ENCODE data around the gene KRT78. TPM values are rescaled to one million over a fixed set of nuclear protein-coding genes. Genes with fewer than 3 reads are reported as not detected.

The KRT78 gene
- total RNA-seq, 6 experiments from 2014 or later: 0.30 TPM; not detected in 5

- Mint-ChIP-seq H3K4me1 (ENCODE audit: low read depth) (peaks cover 25% of the 10 kb centered on the region), H3K4me3 (no peak overlapping the region), H3K27ac (no peak overlapping the region), H3K27me3 (ENCODE audit: insufficient read depth) (peaks cover 5% of the 10 kb centered on the region), H3K36me3 (ENCODE audit: low read depth) (no peaks in the 10 kb centered on the region), H3K9me3 (no peaks in the 10 kb centered on the region)
- no peak for TF ChIP-seq CTCF (IDR thresholded peaks at IDR 0.05)
- DNase-seq: no peak
These were observed 20.6 kb downstream of the KRT78 start for GRCh38 chr12:52828156-52828555.

GRCh38 chr12:52827499-52828090 is 21.2 kb downstream of the KRT78 start:
- H3K9me3 Mint-ChIP-seq: no peaks in the 10 kb centered on the region
- H3K36me3 Mint-ChIP-seq (ENCODE audit: low read depth): no peaks in the 10 kb centered on the region
- H3K27ac Mint-ChIP-seq: no peak overlapping the region
- H3K27me3 Mint-ChIP-seq (ENCODE audit: insufficient read depth): peaks cover 5% of the 10 kb centered on the region
- TF ChIP-seq CTCF (IDR thresholded peaks at IDR 0.05): no peak
- no peak for DNase-seq
- no peak overlapping the region for H3K4me3 Mint-ChIP-seq
- peaks cover 30% of the 10 kb centered on the region for H3K4me1 Mint-ChIP-seq (ENCODE audit: low read depth)

GRCh38 chr12:52826611-52827498 is 21.9 kb downstream of the KRT78 start:
- Mint-ChIP-seq H3K36me3 (ENCODE audit: low read depth) (no peaks in the 10 kb centered on the region), H3K9me3 (no peaks in the 10 kb centered on the region), H3K27me3 (ENCODE audit: insufficient read depth) (peaks cover 5% of the 10 kb centered on the region), H3K4me3 (no peak overlapping the region), H3K27ac (peak overlapping the region; percentile 57; the same call in 1 of the 2 replicates), H3K4me1 (ENCODE audit: low read depth) (peaks cover 38% of the 10 kb centered on the region)
- TF ChIP-seq CTCF (IDR thresholded peaks at IDR 0.05): no peak
- peak; percentile 23 for DNase-seq

- Mint-ChIP-seq H3K36me3 (ENCODE audit: low read depth) (no peaks in the 10 kb centered on the region), H3K4me1 (ENCODE audit: low read depth) (peaks cover 40% of the 10 kb centered on the region), H3K27ac (no peak overlapping the region; the same call in 1 of the 2 replicates), H3K9me3 (no peaks in the 10 kb centered on the region), H3K4me3 (no peak overlapping the region), H3K27me3 (ENCODE audit: insufficient read depth) (peaks cover 5% of the 10 kb centered on the region)
- no peak for DNase-seq
- no peak for TF ChIP-seq CTCF (IDR thresholded peaks at IDR 0.05)
These were observed 22.8 kb downstream of the KRT78 start for GRCh38 chr12:52825961-52826360.

- Mint-ChIP-seq H3K27me3 (ENCODE audit: insufficient read depth) (peaks cover 12% of the 10 kb centered on the region), H3K4me1 (ENCODE audit: low read depth) (peaks cover 40% of the 10 kb centered on the region), H3K9me3 (no peaks in the 10 kb centered on the region)
These were observed 23.9 kb downstream of the KRT78 start for GRCh38 chr12:52824741-52825410.

More at GRCh38 chr12:52824741-52825410, 23.9 kb downstream of the KRT78 start:
- H3K27ac Mint-ChIP-seq: no peak overlapping the region
- TF ChIP-seq CTCF (IDR thresholded peaks at IDR 0.05): no peak
- no peak for DNase-seq
- no peak overlapping the region for H3K4me3 Mint-ChIP-seq
- no peaks in the 10 kb centered on the region for H3K36me3 Mint-ChIP-seq (ENCODE audit: low read depth)
